Measurements from ENCODE around the gene NAA80.

DNA sequence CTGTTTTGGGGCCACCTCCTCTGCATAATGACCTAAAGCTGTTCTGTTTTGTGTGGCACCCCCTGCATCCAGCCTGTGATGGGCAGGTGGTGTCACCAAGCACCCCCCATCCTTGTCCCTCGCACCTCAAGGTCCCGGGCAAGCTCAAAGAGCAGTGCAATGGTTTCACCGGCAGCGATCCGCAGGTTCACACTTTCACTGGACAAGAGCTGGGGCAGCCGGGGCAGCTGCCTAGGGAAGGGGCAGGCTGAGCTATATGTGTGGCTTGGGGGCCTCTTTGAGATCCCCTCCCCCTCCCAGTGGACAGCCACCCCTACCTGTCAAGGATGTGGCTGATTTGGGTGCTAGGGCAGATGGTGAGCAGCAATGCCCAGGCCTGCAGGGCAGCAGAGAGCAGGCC is 10.1 kb downstream of the NAA80 start:
- no peak for TF ChIP-seq OSR1 (CRISPR knock-in tag; IDR thresholded peaks at IDR 0.05)
- TF ChIP-seq, protein P1, sequence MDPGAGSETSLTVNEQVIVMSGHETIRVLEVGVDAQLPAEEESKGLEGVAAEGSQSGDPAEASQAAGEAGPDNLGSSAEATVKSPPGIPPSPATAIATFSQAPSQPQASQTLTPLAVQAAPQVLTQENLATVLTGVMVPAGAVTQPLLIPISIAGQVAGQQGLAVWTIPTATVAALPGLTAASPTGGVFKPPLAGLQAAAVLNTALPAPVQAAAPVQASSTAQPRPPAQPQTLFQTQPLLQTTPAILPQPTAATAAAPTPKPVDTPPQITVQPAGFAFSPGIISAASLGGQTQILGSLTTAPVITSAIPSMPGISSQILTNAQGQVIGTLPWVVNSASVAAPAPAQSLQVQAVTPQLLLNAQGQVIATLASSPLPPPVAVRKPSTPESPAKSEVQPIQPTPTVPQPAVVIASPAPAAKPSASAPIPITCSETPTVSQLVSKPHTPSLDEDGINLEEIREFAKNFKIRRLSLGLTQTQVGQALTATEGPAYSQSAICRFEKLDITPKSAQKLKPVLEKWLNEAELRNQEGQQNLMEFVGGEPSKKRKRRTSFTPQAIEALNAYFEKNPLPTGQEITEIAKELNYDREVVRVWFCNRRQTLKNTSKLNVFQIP (CRISPR knock-in tag; IDR thresholded peaks at IDR 0.05; ENCODE audit: borderline replicate concordance, low read depth) = no peak
- TF ChIP-seq, protein P2, sequence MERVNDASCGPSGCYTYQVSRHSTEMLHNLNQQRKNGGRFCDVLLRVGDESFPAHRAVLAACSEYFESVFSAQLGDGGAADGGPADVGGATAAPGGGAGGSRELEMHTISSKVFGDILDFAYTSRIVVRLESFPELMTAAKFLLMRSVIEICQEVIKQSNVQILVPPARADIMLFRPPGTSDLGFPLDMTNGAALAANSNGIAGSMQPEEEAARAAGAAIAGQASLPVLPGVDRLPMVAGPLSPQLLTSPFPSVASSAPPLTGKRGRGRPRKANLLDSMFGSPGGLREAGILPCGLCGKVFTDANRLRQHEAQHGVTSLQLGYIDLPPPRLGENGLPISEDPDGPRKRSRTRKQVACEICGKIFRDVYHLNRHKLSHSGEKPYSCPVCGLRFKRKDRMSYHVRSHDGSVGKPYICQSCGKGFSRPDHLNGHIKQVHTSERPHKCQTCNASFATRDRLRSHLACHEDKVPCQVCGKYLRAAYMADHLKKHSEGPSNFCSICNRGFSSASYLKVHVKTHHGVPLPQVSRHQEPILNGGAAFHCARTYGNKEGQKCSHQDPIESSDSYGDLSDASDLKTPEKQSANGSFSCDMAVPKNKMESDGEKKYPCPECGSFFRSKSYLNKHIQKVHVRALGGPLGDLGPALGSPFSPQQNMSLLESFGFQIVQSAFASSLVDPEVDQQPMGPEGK (CRISPR knock-in tag; IDR thresholded peaks at IDR 0.05; ENCODE audit: borderline replicate concordance) = no peak
- TF ChIP-seq BACH2 (CRISPR knock-in tag; IDR thresholded peaks at IDR 0.05; ENCODE audit: borderline replicate concordance) = no peak
- no peak for TF ChIP-seq ZNF565 (CRISPR knock-in tag; conservative IDR thresholded peaks at IDR 0.05; ENCODE audit: low read depth)
- TF ChIP-seq ZFP30 (CRISPR knock-in tag; IDR thresholded peaks at IDR 0.05) = no peak
- no peak for TF ChIP-seq ZNF70 (CRISPR knock-in tag; IDR thresholded peaks at IDR 0.05)
- TF ChIP-seq, protein P3, sequence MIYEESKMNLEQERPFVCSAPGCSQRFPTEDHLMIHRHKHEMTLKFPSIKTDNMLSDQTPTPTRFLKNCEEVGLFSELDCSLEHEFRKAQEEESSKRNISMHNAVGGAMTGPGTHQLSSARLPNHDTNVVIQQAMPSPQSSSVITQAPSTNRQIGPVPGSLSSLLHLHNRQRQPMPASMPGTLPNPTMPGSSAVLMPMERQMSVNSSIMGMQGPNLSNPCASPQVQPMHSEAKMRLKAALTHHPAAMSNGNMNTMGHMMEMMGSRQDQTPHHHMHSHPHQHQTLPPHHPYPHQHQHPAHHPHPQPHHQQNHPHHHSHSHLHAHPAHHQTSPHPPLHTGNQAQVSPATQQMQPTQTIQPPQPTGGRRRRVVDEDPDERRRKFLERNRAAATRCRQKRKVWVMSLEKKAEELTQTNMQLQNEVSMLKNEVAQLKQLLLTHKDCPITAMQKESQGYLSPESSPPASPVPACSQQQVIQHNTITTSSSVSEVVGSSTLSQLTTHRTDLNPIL (CRISPR knock-in tag; IDR thresholded peaks at IDR 0.05; ENCODE audit: low read depth) = no peak
- no peak for TF ChIP-seq SNAI2 (CRISPR knock-in tag; IDR thresholded peaks at IDR 0.05)
- TF ChIP-seq ZFP3 (CRISPR knock-in tag; IDR thresholded peaks at IDR 0.05) = no peak
- no peak for TF ChIP-seq ARNTL (CRISPR knock-in tag; IDR thresholded peaks at IDR 0.05; ENCODE audit: borderline replicate concordance, low read depth)
- TF ChIP-seq TCF4 (CRISPR knock-in tag; IDR thresholded peaks at IDR 0.05; ENCODE audit: borderline replicate concordance) = no peak
- TF ChIP-seq ISL1 (CRISPR knock-in tag; IDR thresholded peaks at IDR 0.05) = no peak

Measured in SK-N-SH treated with all-trans-retinoic acid at 6 μM for 48 hours (cell line).